Measurements from ENCODE around the gene UMAD1. TPM values are rescaled to one million over a fixed set of nuclear protein-coding genes. Genes with fewer than 3 reads are reported as not detected.
"Not testable (repeated sequence)": the region's sequence is repeated elsewhere in the genome, so short reads cannot be mapped to it uniquely, and the experiment has no call there.

The UMAD1 gene
- total and polyA plus RNA-seq, 2 of the 13 experiments (the other 11 are each of a cell fraction or from before 2014, with no cell fraction given), result 16.8 to 17.6 TPM

- peaks cover 8% of the 10 kb centered on the region; the same call in 1 of the 2 replicates for H3K4me1 ChIP-seq (ENCODE audit: insufficient read depth, low read length)
- no peaks in the 10 kb centered on the region for H3K36me3 ChIP-seq (replicated peaks in 1 of 2; ENCODE audit: control insufficient read depth in 1 of 2, insufficient read depth in 2 of 2, low read length in 2 of 2)
- DNase-seq (ENCODE audit: low spot score) (no peak), ATAC-seq (no peak), FAIRE-seq (no peak)
- BruUV-seq (replicated peaks), result no TSS peak
- in situ Hi-C loops (cut with HindIII; ENCODE audit: extremely low pct_ligation_motif_present, low pct_unique_long_range_greater_than_20kb) (no loop called here), intact Hi-C loops (cut with micrococcal nuclease; ENCODE audit: unreplicated experiment) (no loop called here)
- 92% methylated on average over 3 of the region's 3 CpGs for WGBS (ENCODE audit: low lambda C conversion rate)
- no peak overlapping the region for H3K4me3 ChIP-seq (replicated peaks in 1 of 3; ENCODE audit: insufficient read depth in 1 of 3, low read depth in 2 of 3, low read length in 3 of 3)
- H3K27ac ChIP-seq (ENCODE audit: extremely low read length, insufficient read depth, low read length), result no peak overlapping the region
- H3K9me3 ChIP-seq (ENCODE audit: low read length), result no peaks in the 10 kb centered on the region
- H3K4me2 ChIP-seq (ENCODE audit: low read depth, low read length), result no peak overlapping the region
- no peaks in the 10 kb centered on the region for H3K79me2 ChIP-seq (ENCODE audit: insufficient read depth, low read length)
- H4K20me1 ChIP-seq (ENCODE audit: insufficient read depth, low read length), result no peaks in the 10 kb centered on the region
- ChIA-PET POLR2A (no interaction called here), CTCF (ENCODE audit: low intra/inter-chr PET ratio, low total read pairs) (no interaction called here)
- TF ChIP-seq HCFC1 (IDR thresholded peaks at IDR 0.05; ENCODE audit: low read depth, low read length), result no peak
- TF ChIP-seq, protein P1, sequence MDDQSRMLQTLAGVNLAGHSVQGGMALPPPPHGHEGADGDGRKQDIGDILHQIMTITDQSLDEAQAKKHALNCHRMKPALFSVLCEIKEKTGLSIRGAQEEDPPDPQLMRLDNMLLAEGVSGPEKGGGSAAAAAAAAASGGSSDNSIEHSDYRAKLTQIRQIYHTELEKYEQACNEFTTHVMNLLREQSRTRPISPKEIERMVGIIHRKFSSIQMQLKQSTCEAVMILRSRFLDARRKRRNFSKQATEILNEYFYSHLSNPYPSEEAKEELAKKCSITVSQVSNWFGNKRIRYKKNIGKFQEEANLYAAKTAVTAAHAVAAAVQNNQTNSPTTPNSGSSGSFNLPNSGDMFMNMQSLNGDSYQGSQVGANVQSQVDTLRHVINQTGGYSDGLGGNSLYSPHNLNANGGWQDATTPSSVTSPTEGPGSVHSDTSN (CRISPR knock-in tag; IDR thresholded peaks at IDR 0.05; ENCODE audit: borderline replicate concordance), result no peak
- no peak for TF ChIP-seq ETV5 (CRISPR knock-in tag; IDR thresholded peaks at IDR 0.05; ENCODE audit: borderline replicate concordance)
- TF ChIP-seq MTA1 (CRISPR knock-in tag; IDR thresholded peaks at IDR 0.05; ENCODE audit: borderline replicate concordance), result no peak
- TF ChIP-seq FOXA1 (IDR thresholded peaks at IDR 0.05), result no peak
- TF ChIP-seq FOXA1 (CRISPR knock-in tag; IDR thresholded peaks at IDR 0.05), result no peak
- TF ChIP-seq FOXO1 (CRISPR knock-in tag; IDR thresholded peaks at IDR 0.05), result no peak
- no peaks in the 10 kb centered on the region for H3K27me3 ChIP-seq (ENCODE audit: control insufficient read depth in 1 of 2, insufficient read depth in 2 of 2, low read length in 2 of 2)
- H3K9ac ChIP-seq (ENCODE audit: insufficient read depth, low read depth, low read length), result no peak overlapping the region
- no peak overlapping the region for H2AFZ ChIP-seq (ENCODE audit: low read length)
Measured at GRCh38 chr7:7803715-7804178, 163.2 kb downstream of the UMAD1 start.

DNA sequence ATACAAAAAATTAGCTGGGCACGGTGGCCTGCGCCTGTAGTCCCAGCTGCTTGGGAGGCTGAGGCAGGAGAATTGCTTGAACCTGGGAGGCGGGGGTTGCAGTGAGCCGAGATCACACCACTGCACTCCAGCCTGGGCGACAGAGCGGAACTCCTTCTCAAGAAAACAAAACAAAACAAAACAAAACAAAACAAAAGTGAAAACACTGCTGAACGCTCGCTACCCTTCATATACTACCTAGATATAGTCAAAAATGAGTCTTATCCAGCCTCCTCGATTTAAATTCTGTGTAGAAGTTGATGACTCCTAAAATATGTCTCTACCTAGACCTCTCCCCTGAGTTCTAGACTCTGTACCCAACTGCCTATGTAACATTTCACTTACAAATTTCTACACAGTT lies 164.3 kb downstream of the UMAD1 start:
- intact Hi-C loops (cut with micrococcal nuclease; ENCODE audit: unreplicated experiment); H3K27ac ChIP-seq (ENCODE audit: extremely low read length, insufficient read depth, low read length); H3K79me2 ChIP-seq (ENCODE audit: insufficient read depth, low read length); BruUV-seq (replicated peaks); POLR2A ChIA-PET; FAIRE-seq; H3K9ac ChIP-seq (ENCODE audit: insufficient read depth, low read depth, low read length); H4K20me1 ChIP-seq (ENCODE audit: insufficient read depth, low read length); H3K4me1 ChIP-seq (ENCODE audit: insufficient read depth, low read length); ATAC-seq; H3K27me3 ChIP-seq (ENCODE audit: control insufficient read depth in 1 of 2, insufficient read depth in 2 of 2, low read length in 2 of 2); H3K9me3 ChIP-seq (ENCODE audit: low read length); H3K4me2 ChIP-seq (ENCODE audit: low read depth, low read length); H2AFZ ChIP-seq (ENCODE audit: low read length); CTCF ChIA-PET (ENCODE audit: low intra/inter-chr PET ratio, low total read pairs); H3K4me3 ChIP-seq (replicated peaks in 1 of 3; ENCODE audit: insufficient read depth in 1 of 3, low read depth in 2 of 3, low read length in 3 of 3); H3K36me3 ChIP-seq (replicated peaks in 1 of 2; ENCODE audit: control insufficient read depth in 1 of 2, insufficient read depth in 2 of 2, low read length in 2 of 2); in situ Hi-C loops (cut with HindIII; ENCODE audit: extremely low pct_ligation_motif_present, low pct_unique_long_range_greater_than_20kb); DNase-seq (ENCODE audit: low spot score): not testable (repeated sequence)
- 85% methylated on average over 9 of the region's 9 CpGs for WGBS (ENCODE audit: low lambda C conversion rate)
